WERI-Rb-1 (cell line): ENCODE measurements around the gene TRPC3.

ENCODE experiments used
- DNase-seq: peaks from one replicate; pipeline ENCODE4 v3.0.0-alpha.2; 2020
- H3K27ac ChIP-seq: fragments of 250-450 bp; sonication (Bioruptor Pico); 2 replicates; pipeline ENCODE4 v1.5.1; 2020; ENCODE audit warnings: mild to moderate bottlenecking, moderate library complexity
- H3K27me3 ChIP-seq: fragments of 250-450 bp; sonication (Bioruptor Pico); 2 replicates; pipeline ENCODE4 v1.5.1; 2021; ENCODE audit warnings: mild to moderate bottlenecking, low read depth, moderate library complexity; ENCODE audit not compliant: insufficient read depth, severe bottlenecking
- H3K36me3 ChIP-seq: fragments of 250-450 bp; sonication (Bioruptor Pico); 2 replicates; pipeline ENCODE4 v1.5.1; 2020; ENCODE audit warnings: mild to moderate bottlenecking, moderate library complexity
- H3K4me3 ChIP-seq: 2 replicates; pipeline ENCODE4 v1.5.1; 2011; ENCODE audit warnings: low read depth, mild to moderate bottlenecking, control low read depth, low read length
- H3K9me3 ChIP-seq: fragments of 250-450 bp; sonication (Bioruptor Pico); 2 replicates; pipeline ENCODE4 v1.5.1; 2021; ENCODE audit warnings: mild to moderate bottlenecking, moderate library complexity; ENCODE audit not compliant: severe bottlenecking
- CTCF ChIP-seq: IDR thresholded peaks from 2 replicates; pipeline ENCODE4 v1.5.1; 2011; ENCODE audit warnings: low read depth, mild to moderate bottlenecking, control low read depth, inconsistent platforms, low read length

The TRPC3 gene

GRCh38 chr4:121950680-121951520 lies 960 bp downstream of the TRPC3 start:
- peak; percentile 41 for DNase-seq
- H3K36me3 ChIP-seq, result no peaks in the 10 kb centered on the region
- TF ChIP-seq CTCF, result no peak
- H3K9me3 ChIP-seq, result no peaks in the 10 kb centered on the region
- H3K27ac ChIP-seq, result no peak overlapping the region
- peaks cover 18% of the 10 kb centered on the region for H3K27me3 ChIP-seq
- peak overlapping the region; percentile 66 for H3K4me3 ChIP-seq

- no peaks in the 10 kb centered on the region for H3K9me3 ChIP-seq
- peak overlapping the region; percentile 66 for H3K4me3 ChIP-seq
- TF ChIP-seq CTCF, result peak; percentile 96
- no peaks in the 10 kb centered on the region for H3K36me3 ChIP-seq
- H3K27ac ChIP-seq, result no peak overlapping the region
- peak; percentile 94 for DNase-seq
- peaks cover 18% of the 10 kb centered on the region for H3K27me3 ChIP-seq
Measured at GRCh38 chr4:121950212-121950679, 1.6 kb downstream of the TRPC3 start.

- peaks cover 6% of the 10 kb centered on the region for H3K27me3 ChIP-seq
- no peak for DNase-seq
- TF ChIP-seq CTCF, result no peak
Measured at GRCh38 chr4:121946644-121947043, 5.2 kb downstream of the TRPC3 start.

GRCh38 chr4:121943941-121944340 lies 7.9 kb downstream of the TRPC3 start:
- no peak overlapping the region for H3K4me3 ChIP-seq
- peak; percentile 63 for TF ChIP-seq CTCF
- H3K9me3 ChIP-seq, result no peaks in the 10 kb centered on the region
- peak; percentile 38 for DNase-seq
- H3K27me3 ChIP-seq, result no peaks in the 10 kb centered on the region
- no peaks in the 10 kb centered on the region for H3K36me3 ChIP-seq
- no peak overlapping the region for H3K27ac ChIP-seq

More at GRCh38 chr4:121946644-121947043, 5.2 kb downstream of the TRPC3 start:
- no peak overlapping the region for H3K4me3 ChIP-seq
- no peaks in the 10 kb centered on the region for H3K36me3 ChIP-seq
- H3K9me3 ChIP-seq, result no peaks in the 10 kb centered on the region
- H3K27ac ChIP-seq, result no peak overlapping the region

GRCh38 chr4:121939690-121940089 lies 12.2 kb downstream of the TRPC3 start:
- no peak overlapping the region for H3K27ac ChIP-seq
- no peak for DNase-seq
- H3K4me3 ChIP-seq, result no peak overlapping the region
- H3K36me3 ChIP-seq, result no peaks in the 10 kb centered on the region
- TF ChIP-seq CTCF, result no peak
- no peaks in the 10 kb centered on the region for H3K9me3 ChIP-seq
- no peaks in the 10 kb centered on the region for H3K27me3 ChIP-seq
